Psoas muscle (tissue), 8 donors: ENCODE measurements around the gene DRAXIN. TPM values are rescaled to one million over a fixed set of nuclear protein-coding genes. Genes with fewer than 3 reads are reported as not detected.

Experiments used
- ATAC-seq, 4 donors: fragments of 200-7000 bp; cut with Tn5 transposase; one replicate each; pipeline ENCODE4 v1.9.1; 2020; ENCODE audit warnings: moderate library complexity in 3 of 4, mild to moderate bottlenecking in 2 of 4
- DNase-seq, 2 donors: peaks; one replicate each; pipeline ENCODE4 v3.0.0-alpha.2; 2020
- H3K27ac ChIP-seq: fragments of 200-600 bp; one replicate; pipeline ENCODE4 v1.8.0; 2022
- H3K27me3 ChIP-seq, 3 donors: fragments of 200-600 bp in 1 of 3; one replicate each; pipeline versions ENCODE4 v1.6.1 to v1.8.0; 2013 to 2022; ENCODE audit warnings: low read length in 2 of 3, mild to moderate bottlenecking in 2 of 3, moderate library complexity in 1 of 3; ENCODE audit not compliant: insufficient read depth in 3 of 3
- H3K36me3 ChIP-seq, 2 donors: fragments of 200-600 bp in 1 of 2; one replicate each; pipeline versions ENCODE4 v1.6.1 to v1.8.0; 2013 to 2022; ENCODE audit warnings: low read depth in 1 of 2, mild to moderate bottlenecking in 1 of 2, moderate library complexity in 1 of 2; ENCODE audit not compliant: insufficient read depth in 1 of 2
- H3K4me1 ChIP-seq: fragments of 200-600 bp; one replicate; pipeline ENCODE4 v1.8.0; 2022
- H3K4me3 ChIP-seq: fragments of 200-600 bp; one replicate; pipeline ENCODE4 v1.8.0; 2022; ENCODE audit warnings: mild to moderate bottlenecking
- H3K9me3 ChIP-seq: fragments of 200-600 bp; one replicate; pipeline ENCODE4 v1.8.0; 2022
- WGBS, 3 donors: extraction: QIAGEN DNeasy Blood & Tissue Kit; methylation state at CpG; one replicate each; pipeline versions ENCODE4 v1.1.6 to v1.1.7; 2013; 5-methylcytosine and 5-hydroxymethylcytosine counted together
- intact Hi-C, 2 donors: fragments of 100-400 bp; cut with DNase I; formaldehyde crosslinking; loops; one replicate each; pipeline versions ENCODE4 v1.11.0 to v1.14.2; 2022
- polyA plus RNA-seq, 3 donors: library from polyadenylated mRNA; stranded (reverse); fragments of 200-250 nt; gene quantifications; one replicate each; pipeline ENCODE4 v1.2.3, GENCODE V29; 2013
- total RNA-seq, 4 donors: library from RNA; stranded (reverse); fragmentation: NEBNext Ultra II Directional in 2 of 4; extraction: Animal tissue kit (Norgen Biotek cat#: 25700) in 2 of 4; gene quantifications; one replicate each; pipeline versions ENCODE4 v1.2.1 to v1.2.4, GENCODE V29; 2021 to 2023
- TF ChIP-seq, protein P1 (sequence below): fragments of 200-600 bp; IDR thresholded peaks from one replicate; pipeline ENCODE4 v1.8.0; 2022; ENCODE audit warnings: antibody characterized with exemption
- donor health status: healthy with polysubstance abuse.
- donor health status: DM: no; HTN: no; CAD: no; lungs with moderate emphysema.
- donor health status: Bipolar disorder and iron deficiency.
- donor health status: healthy.
- donor health status: DM: yes; HTN: yes; CAD: no.
- donor health status: DM: no; HTN: no; CAD: no.
- donor health status: DM: no; HTN: no; CAD: no.
- donor health status: DM: yes; HTN: yes; CAD: no.

DRAXIN gene
- total and polyA plus RNA-seq, 7 donors, result 0.01 to 0.65 (median 0.04) TPM; not detected in 4

DNA sequence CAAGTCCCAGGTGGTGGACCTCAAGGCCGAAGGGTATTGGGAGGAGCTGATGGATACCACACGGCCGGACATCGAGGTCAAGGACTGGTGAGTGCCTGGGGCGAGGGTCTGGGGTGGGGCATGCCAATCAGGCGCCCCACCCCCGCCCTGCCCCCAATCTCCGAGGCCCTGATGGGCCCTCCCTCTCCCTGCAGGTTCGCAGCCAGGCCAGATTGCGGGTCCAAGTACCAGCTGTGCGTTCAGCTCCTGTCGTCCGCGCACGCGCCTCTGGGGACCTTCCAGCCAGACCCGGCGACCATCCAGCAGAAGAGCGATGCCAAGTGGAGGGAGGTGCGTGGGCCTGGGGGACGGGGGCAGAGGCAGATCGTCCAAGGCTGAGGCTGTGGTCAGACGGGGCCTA is 33.0 kb upstream of the DRAXIN start:
- TF ChIP-seq, protein P1, sequence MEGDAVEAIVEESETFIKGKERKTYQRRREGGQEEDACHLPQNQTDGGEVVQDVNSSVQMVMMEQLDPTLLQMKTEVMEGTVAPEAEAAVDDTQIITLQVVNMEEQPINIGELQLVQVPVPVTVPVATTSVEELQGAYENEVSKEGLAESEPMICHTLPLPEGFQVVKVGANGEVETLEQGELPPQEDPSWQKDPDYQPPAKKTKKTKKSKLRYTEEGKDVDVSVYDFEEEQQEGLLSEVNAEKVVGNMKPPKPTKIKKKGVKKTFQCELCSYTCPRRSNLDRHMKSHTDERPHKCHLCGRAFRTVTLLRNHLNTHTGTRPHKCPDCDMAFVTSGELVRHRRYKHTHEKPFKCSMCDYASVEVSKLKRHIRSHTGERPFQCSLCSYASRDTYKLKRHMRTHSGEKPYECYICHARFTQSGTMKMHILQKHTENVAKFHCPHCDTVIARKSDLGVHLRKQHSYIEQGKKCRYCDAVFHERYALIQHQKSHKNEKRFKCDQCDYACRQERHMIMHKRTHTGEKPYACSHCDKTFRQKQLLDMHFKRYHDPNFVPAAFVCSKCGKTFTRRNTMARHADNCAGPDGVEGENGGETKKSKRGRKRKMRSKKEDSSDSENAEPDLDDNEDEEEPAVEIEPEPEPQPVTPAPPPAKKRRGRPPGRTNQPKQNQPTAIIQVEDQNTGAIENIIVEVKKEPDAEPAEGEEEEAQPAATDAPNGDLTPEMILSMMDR, result no peak
- Histone ChIP-seq H3K9me3 (no peaks in the 10 kb centered on the region), H3K36me3 (peaks cover 2 to 36% of the 10 kb centered on the region in 2 donors), H3K4me3 (no peak overlapping the region), H3K27me3 (no peaks in the 10 kb centered on the region), H3K4me1 (peaks cover 7% of the 10 kb centered on the region), H3K27ac (no peak overlapping the region)
- intact Hi-C loops, result no loop called here
- DNase-seq (peak in 1 of 2 donors; percentile 45), ATAC-seq (no peak)
- WGBS, 3 donors, result 80 to 85% (median 83%) methylated on average over 22 to 23 of the region's 23 CpGs

DNA sequence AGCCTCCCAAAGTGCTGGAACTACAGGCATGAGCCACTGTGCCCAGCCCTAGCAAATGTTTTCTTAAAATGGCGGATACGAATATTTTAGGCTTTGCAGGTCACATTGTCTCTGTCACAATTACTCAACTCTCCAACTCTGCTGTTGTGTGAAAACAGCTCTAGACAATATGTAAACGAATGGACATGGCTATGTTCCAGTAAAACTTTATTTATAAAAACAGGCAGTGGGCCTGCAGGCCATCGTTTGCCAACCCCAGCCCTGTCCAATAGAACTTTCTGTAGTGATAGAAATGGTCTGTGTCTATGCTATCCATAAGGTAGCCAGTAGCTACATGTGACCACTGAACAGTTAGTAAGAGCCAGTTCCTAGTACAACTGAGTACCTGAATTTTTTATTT is 31.8 kb upstream of the DRAXIN start:
- intact Hi-C loops, result no loop called here
- no peak for ATAC-seq

DNA sequence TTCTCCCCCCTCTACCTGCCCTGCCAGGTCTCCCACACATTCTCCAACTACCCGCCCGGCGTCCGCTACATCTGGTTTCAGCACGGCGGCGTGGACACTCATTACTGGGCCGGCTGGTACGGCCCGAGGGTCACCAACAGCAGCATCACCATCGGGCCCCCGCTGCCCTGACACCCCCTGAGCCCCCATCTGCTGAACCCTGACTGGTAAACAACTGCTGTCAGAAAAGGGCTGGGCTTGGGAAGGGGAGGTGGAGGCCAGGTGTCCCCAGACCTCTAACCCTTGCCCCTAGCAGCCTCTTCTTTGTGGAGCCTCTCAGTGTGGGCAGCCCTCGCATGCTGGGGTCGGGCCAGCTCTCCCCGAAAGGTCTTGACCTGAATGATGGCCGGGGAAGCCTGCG is 30.4 kb upstream of the DRAXIN start:
- no peak for ATAC-seq
- no peaks in the 10 kb centered on the region for H3K9me3 ChIP-seq
- TF ChIP-seq, protein P1, result no peak
- no peak overlapping the region for H3K27ac ChIP-seq
- no peaks in the 10 kb centered on the region for H3K27me3 ChIP-seq
- no peak overlapping the region for H3K4me3 ChIP-seq
- peak in 1 of 2 donors; percentile 42 for DNase-seq
- 88 to 91% (median 90%) methylated on average over 17 of the region's 17 CpGs for WGBS, 3 donors
- peaks cover 2 to 36% of the 10 kb centered on the region in 2 donors for H3K36me3 ChIP-seq
- intact Hi-C loops, result no loop called here
- H3K4me1 ChIP-seq, result no peaks in the 10 kb centered on the region

More for the DNA sequence above, 31.8 kb upstream of the DRAXIN start:
- peaks cover 2 to 36% of the 10 kb centered on the region in 2 donors for H3K36me3 ChIP-seq
- WGBS, 3 donors, result 81 to 90% (median 84%) methylated on average over 4 of the region's 4 CpGs
- H3K4me1 ChIP-seq, result peaks cover 7% of the 10 kb centered on the region
- H3K4me3 ChIP-seq, result no peak overlapping the region
- no peaks in the 10 kb centered on the region for H3K27me3 ChIP-seq
- TF ChIP-seq, protein P1, result no peak
- H3K9me3 ChIP-seq, result no peaks in the 10 kb centered on the region
- no peak overlapping the region for H3K27ac ChIP-seq
- DNase-seq, result no peak

DNA sequence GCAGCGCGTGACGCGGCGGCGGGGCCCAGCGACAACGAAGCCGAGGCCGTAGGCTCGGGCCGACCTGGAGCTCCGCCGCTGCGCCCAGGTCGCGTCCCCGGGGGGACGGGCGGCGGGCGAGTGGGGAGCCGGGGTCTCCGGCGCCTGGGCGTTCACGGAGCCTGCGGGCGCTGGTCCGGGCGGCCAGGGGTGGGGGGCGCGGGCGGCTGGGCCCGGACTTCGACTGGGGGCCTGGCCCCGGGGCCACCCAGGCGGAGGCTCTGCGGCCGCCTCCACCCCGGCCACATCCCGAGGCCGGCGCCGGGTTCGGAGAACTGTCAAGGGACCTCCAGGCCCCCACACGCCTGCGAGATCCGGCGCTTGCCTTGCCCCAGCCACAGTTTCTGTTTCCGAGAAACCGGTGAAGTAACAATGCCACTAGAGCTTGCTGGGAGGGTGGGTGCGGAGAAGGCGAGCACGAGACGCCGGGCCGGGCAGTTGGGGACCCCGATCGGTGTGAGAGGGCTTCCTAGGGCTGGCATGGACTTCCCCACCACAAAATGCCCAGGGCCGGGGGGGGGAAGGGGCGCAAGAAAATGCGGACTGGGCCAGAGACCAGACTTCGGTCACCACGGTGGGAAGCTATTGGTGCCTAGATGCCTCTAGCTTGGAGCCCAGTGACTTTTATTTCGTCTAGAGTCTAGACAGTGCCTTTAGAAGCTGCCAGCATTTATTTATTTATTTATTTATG is 27.0 kb upstream of the DRAXIN start:
- intact Hi-C loops, result no loop called here
- ATAC-seq (peak; percentile 44 to 61 (median 54)), DNase-seq (peak; percentile 46 to 70)
- peaks cover 2 to 24% of the 10 kb centered on the region in 2 donors for H3K36me3 ChIP-seq
- H3K27ac ChIP-seq, result peak overlapping the region; percentile 71
- no peaks in the 10 kb centered on the region for H3K4me1 ChIP-seq
- no peaks in the 10 kb centered on the region for H3K27me3 ChIP-seq
- H3K9me3 ChIP-seq, result no peaks in the 10 kb centered on the region
- TF ChIP-seq, protein P1, result no peak
- peak overlapping the region; percentile 74 for H3K4me3 ChIP-seq
- 1 to 2% (median 1%) methylated on average over 28 to 66 of the region's 66 CpGs for WGBS, 3 donors

DNA sequence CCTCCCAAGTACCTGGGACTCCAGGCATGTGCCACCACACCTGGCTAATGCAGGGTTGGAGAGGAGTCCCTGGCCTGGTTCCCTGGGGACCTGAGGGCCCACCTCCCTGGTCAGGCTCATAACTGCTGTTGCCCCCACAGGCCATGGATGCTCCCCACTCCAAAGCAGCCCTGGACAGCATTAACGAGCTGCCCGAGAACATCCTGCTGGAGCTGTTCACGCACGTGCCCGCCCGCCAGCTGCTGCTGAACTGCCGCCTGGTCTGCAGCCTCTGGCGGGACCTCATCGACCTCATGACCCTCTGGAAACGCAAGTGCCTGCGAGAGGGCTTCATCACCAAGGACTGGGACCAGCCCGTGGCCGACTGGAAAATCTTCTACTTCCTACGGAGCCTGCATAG is 23.0 kb upstream of the DRAXIN start:
- H3K27me3 ChIP-seq, result no peaks in the 10 kb centered on the region
- H3K4me3 ChIP-seq, result no peak overlapping the region
- no peaks in the 10 kb centered on the region for H3K9me3 ChIP-seq
- peaks cover 0 to 38% of the 10 kb centered on the region in 2 donors for H3K36me3 ChIP-seq
- TF ChIP-seq, protein P1, result no peak
- ATAC-seq, result no peak
- intact Hi-C loops, result no loop called here
- 81 to 89% (median 87%) methylated on average over 9 to 14 of the region's 14 CpGs for WGBS, 3 donors
- no peak overlapping the region for H3K27ac ChIP-seq
- DNase-seq, result no peak
- no peaks in the 10 kb centered on the region for H3K4me1 ChIP-seq
